Mesendoderm (in vitro differentiated cells): Measurements from ENCODE around the gene FGF22.

Experiments
- DNase-seq: peaks from one replicate; pipeline ENCODE4 v3.0.0; 2013
- H2AK5ac ChIP-seq: 2 replicates; pipeline ENCODE4 v1.6.1; 2013; ENCODE audit warnings: low read length, inconsistent platforms
- H2BK120ac ChIP-seq: 2 replicates; pipeline ENCODE4 v1.6.1; 2013; ENCODE audit warnings: low read depth, mild to moderate bottlenecking, low read length, moderate library complexity, mixed read lengths
- H2BK15ac ChIP-seq: replicated peaks from 2 replicates; pipeline ENCODE4 v1.6.1; 2013; ENCODE audit warnings: low read depth, mild to moderate bottlenecking, moderate library complexity
- H2BK5ac ChIP-seq: 2 replicates; pipeline ENCODE4 v1.6.1; 2013; ENCODE audit warnings: low read length, inconsistent platforms
- H3K18ac ChIP-seq: 2 replicates; pipeline ENCODE4 v1.6.1; 2013; ENCODE audit warnings: mild to moderate bottlenecking, low read length, mixed read lengths
- H3K23ac ChIP-seq: one replicate; pipeline ENCODE4 v1.6.1; 2013; ENCODE audit warnings: low read length
- H3K27ac ChIP-seq: 2 replicates; pipeline ENCODE4 v1.5.1; 2013; ENCODE audit warnings: low read depth, mild to moderate bottlenecking, inconsistent platforms, low read length, moderate library complexity
- H3K27me3 ChIP-seq: 2 replicates; pipeline ENCODE4 v1.6.1; 2013; ENCODE audit warnings: low read length, control low read depth, mild to moderate bottlenecking, inconsistent platforms; ENCODE audit not compliant: insufficient read depth, poor library complexity
- H3K36me3 ChIP-seq: 2 replicates; pipeline ENCODE4 v1.6.1; 2013; ENCODE audit warnings: low read length, inconsistent platforms; ENCODE audit not compliant: control insufficient read depth, insufficient read depth
- H3K4ac ChIP-seq: one replicate; pipeline ENCODE4 v1.6.1; 2013; ENCODE audit warnings: low read depth, mild to moderate bottlenecking, low read length, moderate library complexity
- H3K4me1 ChIP-seq: 2 replicates; pipeline ENCODE4 v1.6.1; 2013; ENCODE audit warnings: low read depth, low read length, inconsistent platforms; ENCODE audit not compliant: control insufficient read depth
- H3K4me2 ChIP-seq: 2 replicates; pipeline ENCODE4 v1.6.1; 2013; ENCODE audit warnings: low read length
- H3K4me3 ChIP-seq: 2 replicates; pipeline ENCODE4 v1.5.1; 2013; ENCODE audit warnings: mild to moderate bottlenecking, low read length
- H3K56ac ChIP-seq: one replicate; pipeline ENCODE4 v1.6.1; 2013; ENCODE audit warnings: low read length
- H3K79me1 ChIP-seq: 2 replicates; pipeline ENCODE4 v1.6.1; 2013; ENCODE audit warnings: low read length, inconsistent platforms
- H3K79me2 ChIP-seq: 2 replicates; pipeline ENCODE4 v1.6.1; 2013; ENCODE audit warnings: mild to moderate bottlenecking, low read length; ENCODE audit not compliant: control insufficient read depth, insufficient read depth
- H3K9ac ChIP-seq: 2 replicates; pipeline ENCODE4 v1.6.1; 2013; ENCODE audit warnings: low read length, inconsistent platforms
- H4K5ac ChIP-seq: one replicate; pipeline ENCODE4 v1.6.1; 2013; ENCODE audit warnings: low read length
- H4K8ac ChIP-seq: one replicate; pipeline ENCODE4 v1.6.1; 2013; ENCODE audit warnings: low read depth, mild to moderate bottlenecking, control low read depth, low read length, moderate library complexity
- WGBS: extraction: QIAGEN DNeasy Blood & Tissue Kit; methylation state at CpG from one replicate; pipeline ENCODE4 v1.1.7; 2013; ENCODE audit warnings: low lambda C conversion rate, missing lambda C conversion rate; ENCODE audit not compliant: insufficient coverage; ENCODE audit errors: extremely low coverage; 5-methylcytosine and 5-hydroxymethylcytosine counted together

Gene FGF22

GRCh38 chr19:658916-659839 lies 19.5 kb downstream of the FGF22 start:
- Histone ChIP-seq H3K79me1 (no peaks in the 10 kb centered on the region), H3K9ac (no peak overlapping the region), H2BK15ac (no peak overlapping the region), H4K8ac (no peak overlapping the region), H3K36me3 (no peaks in the 10 kb centered on the region), H2BK5ac (no peak overlapping the region), H3K27ac (no peak overlapping the region), H2AK5ac (no peak overlapping the region), H3K23ac (no peak overlapping the region), H3K4me1 (peaks cover 2% of the 10 kb centered on the region), H3K79me2 (peaks cover 83% of the 10 kb centered on the region), H2BK120ac (no peak overlapping the region), H3K18ac (no peak overlapping the region), H3K4me2 (no peak overlapping the region), H3K56ac (no peak overlapping the region), H4K5ac (no peak overlapping the region), H3K4ac (no peak overlapping the region), H3K27me3 (no peaks in the 10 kb centered on the region), H3K4me3 (no peak overlapping the region)
- DNase-seq: no peak
- no CpG with 5 or more reads among the region's 50 CpGs for WGBS

- no peak overlapping the region for H2BK15ac ChIP-seq
Observed at GRCh38 chr19:660793-661426, 21.2 kb downstream of the FGF22 start.

GRCh38 chr19:661427-662196 lies 21.9 kb downstream of the FGF22 start:
- H3K4me2 ChIP-seq: peak overlapping the region; percentile 87
- no peak overlapping the region for H4K5ac ChIP-seq
- no CpG with 5 or more reads among the region's 31 CpGs for WGBS
- H2AK5ac ChIP-seq: no peak overlapping the region
- no peak overlapping the region for H2BK120ac ChIP-seq
- no peak overlapping the region for H3K27ac ChIP-seq
- H3K4me3 ChIP-seq: peak overlapping the region; percentile 86
- no peaks in the 10 kb centered on the region for H3K27me3 ChIP-seq
- H2BK5ac ChIP-seq: no peak overlapping the region
- H3K4me1 ChIP-seq: peaks cover 2% of the 10 kb centered on the region
- no peak overlapping the region for H2BK15ac ChIP-seq
- peak overlapping the region; percentile 98 for H3K9ac ChIP-seq
- no peak overlapping the region for H3K4ac ChIP-seq
- no peak overlapping the region for H3K18ac ChIP-seq
- no peaks in the 10 kb centered on the region for H3K79me1 ChIP-seq
- H3K56ac ChIP-seq: peak overlapping the region; percentile 96
- H3K36me3 ChIP-seq: no peaks in the 10 kb centered on the region
- H4K8ac ChIP-seq: no peak overlapping the region
- peaks cover 63% of the 10 kb centered on the region for H3K79me2 ChIP-seq
- no peak for DNase-seq
- peak overlapping the region; percentile 66 for H3K23ac ChIP-seq

More at GRCh38 chr19:660793-661426, 21.2 kb downstream of the FGF22 start:
- H2BK120ac ChIP-seq: no peak overlapping the region
- no peak overlapping the region for H3K23ac ChIP-seq
- H3K4me2 ChIP-seq: peak overlapping the region; percentile 87
- H3K18ac ChIP-seq: no peak overlapping the region
- no peaks in the 10 kb centered on the region for H3K36me3 ChIP-seq
- H2BK5ac ChIP-seq: no peak overlapping the region
- H3K79me1 ChIP-seq: no peaks in the 10 kb centered on the region
- H3K4me1 ChIP-seq: peaks cover 2% of the 10 kb centered on the region
- no peak overlapping the region for H3K4ac ChIP-seq
- peaks cover 70% of the 10 kb centered on the region for H3K79me2 ChIP-seq
- no peak for DNase-seq
- no CpG with 5 or more reads among the region's 20 CpGs for WGBS
- no peak overlapping the region for H2AK5ac ChIP-seq
- no peak overlapping the region for H4K5ac ChIP-seq
- peak overlapping the region; percentile 98 for H3K9ac ChIP-seq
- no peak overlapping the region for H3K4me3 ChIP-seq
- peak overlapping the region; percentile 96 for H3K56ac ChIP-seq
- H4K8ac ChIP-seq: no peak overlapping the region
- H3K27me3 ChIP-seq: no peaks in the 10 kb centered on the region
- H3K27ac ChIP-seq: no peak overlapping the region

- Histone ChIP-seq H3K27ac (peak overlapping the region; percentile 69), H3K4me1 (peaks cover 2% of the 10 kb centered on the region), H2AK5ac (no peak overlapping the region), H3K9ac (peak overlapping the region; percentile 98), H3K4me2 (peak overlapping the region; percentile 87), H3K23ac (peak overlapping the region; percentile 45), H3K56ac (peak overlapping the region; percentile 96), H3K27me3 (no peaks in the 10 kb centered on the region), H4K8ac (no peak overlapping the region), H3K79me1 (no peaks in the 10 kb centered on the region), H2BK120ac (peak overlapping the region; percentile 28), H2BK15ac (no peak overlapping the region), H3K79me2 (peaks cover 55% of the 10 kb centered on the region), H2BK5ac (no peak overlapping the region), H3K4me3 (peak overlapping the region; percentile 86), H3K36me3 (no peaks in the 10 kb centered on the region), H3K4ac (peak overlapping the region; percentile 75), H3K18ac (peak overlapping the region; percentile 91), H4K5ac (no peak overlapping the region)
- DNase-seq: peak; percentile 78
- WGBS: no CpG with 5 or more reads among the region's 81 CpGs
Observed at GRCh38 chr19:662207-662961, 22.7 kb downstream of the FGF22 start.

GRCh38 chr19:662962-663681 lies 23.4 kb downstream of the FGF22 start, which contains the start of gene RNF126:
TSS of gene RNF126 (minus strand) at chr19:663214. CDS start at chr19:663121, 93 bp downstream.
- Histone ChIP-seq H2BK120ac (peak within 1 kb of the TSS; percentile 28), H3K9ac (peak within 1 kb of the TSS; percentile 98), H3K4me2 (peak within 1 kb of the TSS; percentile 87), H3K27ac (peak within 1 kb of the TSS; percentile 69), H3K27me3 (no peaks in the 10 kb centered on the region), H3K56ac (peak within 1 kb of the TSS; percentile 96), H2AK5ac (peak within 1 kb of the TSS; percentile 59), H2BK5ac (no peak within 1 kb of the TSS), H3K18ac (peak within 1 kb of the TSS; percentile 91), H3K36me3 (no peaks in the 10 kb centered on the region), H3K4ac (peak within 1 kb of the TSS; percentile 75), H3K4me1 (peaks cover 2% of the 10 kb centered on the region), H4K5ac (no peak within 1 kb of the TSS), H3K79me1 (no peaks in the 10 kb centered on the region), H3K4me3 (peak within 1 kb of the TSS; percentile 86), H3K79me2 (peaks cover 48% of the 10 kb centered on the region), H4K8ac (no peak within 1 kb of the TSS), H2BK15ac (no peak within 1 kb of the TSS), H3K23ac (peak within 1 kb of the TSS; percentile 45)
- peak; percentile 91 for DNase-seq
- no CpG with 5 or more reads among the region's 97 CpGs for WGBS
